Neuronal stem cell (in vitro differentiated cells): ENCODE results near the gene SPARCL1.
"Not testable (repeated sequence)": the region's sequence is repeated elsewhere in the genome, so short reads cannot be mapped to it uniquely, and the experiment has no call there.

ENCODE experiments used
- DNase-seq: peaks from one replicate; pipeline ENCODE4 v3.0.0-alpha.2; 2013; ENCODE audit warnings: low spot score
- H2AFZ ChIP-seq: one replicate; pipeline ENCODE4 v1.6.1; 2013; ENCODE audit warnings: mild to moderate bottlenecking, low read length, inconsistent platforms
- H2AK5ac ChIP-seq: 2 replicates; pipeline ENCODE4 v1.6.1; 2013; ENCODE audit warnings: low read depth, mild to moderate bottlenecking, inconsistent platforms, low read length, moderate library complexity, mixed read lengths
- H2BK120ac ChIP-seq: 2 replicates; pipeline ENCODE4 v1.6.1; 2013; ENCODE audit warnings: low read depth, mild to moderate bottlenecking, inconsistent platforms, low read length, moderate library complexity, mixed read lengths
- H2BK12ac ChIP-seq: one replicate; pipeline ENCODE4 v1.6.1; 2013; ENCODE audit warnings: low read length, inconsistent platforms
- H2BK15ac ChIP-seq: 2 replicates; pipeline ENCODE4 v1.6.1; 2013; ENCODE audit warnings: mild to moderate bottlenecking, low read length, inconsistent platforms, mixed read lengths
- H2BK5ac ChIP-seq: one replicate; pipeline ENCODE4 v1.6.1; 2013; ENCODE audit warnings: inconsistent platforms, mild to moderate bottlenecking, low read length, moderate library complexity
- H3K14ac ChIP-seq: one replicate; pipeline ENCODE4 v1.6.1; 2013; ENCODE audit warnings: low read length, inconsistent platforms
- H3K18ac ChIP-seq: 2 replicates; pipeline ENCODE4 v1.6.1; 2013; ENCODE audit warnings: low read length, inconsistent platforms
- H3K23ac ChIP-seq: 2 replicates; pipeline ENCODE4 v1.6.1; 2013; ENCODE audit warnings: low read depth, mild to moderate bottlenecking, mixed read lengths, low read length, inconsistent platforms; ENCODE audit not compliant: poor library complexity
- H3K27ac ChIP-seq: replicated peaks from 3 replicates; pipeline ENCODE4 v1.5.1; 2013; ENCODE audit warnings: low read length, inconsistent platforms
- H3K27me3 ChIP-seq, 3 experiments: 2 replicates each; pipeline ENCODE4 v1.6.1; 2013; ENCODE audit warnings: low read length in 3 of 3, mild to moderate bottlenecking in 2 of 3, inconsistent platforms in 1 of 3, low read depth in 1 of 3, mixed read lengths in 1 of 3, moderate library complexity in 1 of 3; ENCODE audit not compliant: control insufficient read depth in 3 of 3, insufficient read depth in 3 of 3
- H3K36me3 ChIP-seq, 2 donors: replicated peaks in 1 of 2; 2 replicates each; pipeline ENCODE4 v1.6.1; 2013; ENCODE audit warnings: low read length in 2 of 2; ENCODE audit not compliant: control insufficient read depth in 2 of 2, insufficient read depth in 2 of 2
- H3K4ac ChIP-seq: 2 replicates; pipeline ENCODE4 v1.6.1; 2013; ENCODE audit warnings: inconsistent platforms, mild to moderate bottlenecking, low read length, moderate library complexity
- H3K4me1 ChIP-seq, 2 donors: 1 replicate in 1 of 2; 2 replicates in 1 of 2; pipeline ENCODE4 v1.6.1; 2013; ENCODE audit warnings: low read length in 2 of 2, low read depth in 1 of 2; ENCODE audit not compliant: control insufficient read depth in 2 of 2, insufficient read depth in 1 of 2
- H3K4me2 ChIP-seq: one replicate; pipeline ENCODE4 v1.6.1; 2013; ENCODE audit warnings: mild to moderate bottlenecking, low read length, inconsistent platforms; ENCODE audit not compliant: insufficient read depth, poor library complexity, severe bottlenecking
- H3K4me3 ChIP-seq, 2 donors: 2 replicates each; pipeline ENCODE4 v1.5.1; 2013; ENCODE audit warnings: low read length in 2 of 2, mild to moderate bottlenecking in 2 of 2, inconsistent platforms in 1 of 2, moderate library complexity in 1 of 2
- H3K79me1 ChIP-seq: one replicate; pipeline ENCODE4 v1.6.1; 2013; ENCODE audit warnings: low read depth, mild to moderate bottlenecking, inconsistent platforms, low read length, moderate library complexity
- H3K9ac ChIP-seq: one replicate; pipeline ENCODE4 v1.6.1; 2013; ENCODE audit warnings: mild to moderate bottlenecking, low read depth, low read length, inconsistent platforms; ENCODE audit not compliant: poor library complexity
- H3K9me3 ChIP-seq, 2 donors: replicated peaks in 1 of 2; 2 replicates each; pipeline versions ENCODE3 to v1.6.1; 2013; ENCODE audit warnings: low read length in 2 of 2, mild to moderate bottlenecking in 2 of 2, inconsistent platforms in 1 of 2, low read depth in 1 of 2, mixed read lengths in 1 of 2, moderate library complexity in 1 of 2; ENCODE audit not compliant: control insufficient read depth in 2 of 2, insufficient read depth in 1 of 2
- H4K8ac ChIP-seq: one replicate; pipeline ENCODE4 v1.6.1; 2013; ENCODE audit warnings: low read depth, mild to moderate bottlenecking, inconsistent platforms, low read length, moderate library complexity
- H4K91ac ChIP-seq: one replicate; pipeline ENCODE4 v1.6.1; 2013; ENCODE audit warnings: low read length, low read depth, mild to moderate bottlenecking, inconsistent platforms; ENCODE audit not compliant: poor library complexity
- WGBS, 2 donors: extraction: QIAGEN DNeasy Blood & Tissue Kit; methylation state at CpG; one replicate each; pipeline ENCODE4 v1.1.7; 2013; ENCODE audit warnings: missing lambda C conversion rate in 2 of 2, mixed read lengths in 1 of 2; ENCODE audit not compliant: insufficient read length in 2 of 2, insufficient replicate concordance in 1 of 2; ENCODE audit errors: extremely low coverage in 2 of 2; 5-methylcytosine and 5-hydroxymethylcytosine counted together

SPARCL1 gene

GRCh38 chr4:87574376-87574775, 45.2 kb upstream of the SPARCL1 start:
- H3K4me2 ChIP-seq, H4K91ac ChIP-seq, H3K27me3 ChIP-seq, H3K36me3 ChIP-seq, H2BK15ac ChIP-seq, H3K79me1 ChIP-seq, H4K8ac ChIP-seq, H2BK120ac ChIP-seq, H3K9ac ChIP-seq, H3K18ac ChIP-seq, H3K27ac ChIP-seq, H2BK5ac ChIP-seq, DNase-seq, H3K4me3 ChIP-seq, H3K14ac ChIP-seq, H2AFZ ChIP-seq, H2BK12ac ChIP-seq, H3K9me3 ChIP-seq, H3K23ac ChIP-seq, H3K4me1 ChIP-seq, H2AK5ac ChIP-seq, H3K4ac ChIP-seq: not testable (repeated sequence)

DNA sequence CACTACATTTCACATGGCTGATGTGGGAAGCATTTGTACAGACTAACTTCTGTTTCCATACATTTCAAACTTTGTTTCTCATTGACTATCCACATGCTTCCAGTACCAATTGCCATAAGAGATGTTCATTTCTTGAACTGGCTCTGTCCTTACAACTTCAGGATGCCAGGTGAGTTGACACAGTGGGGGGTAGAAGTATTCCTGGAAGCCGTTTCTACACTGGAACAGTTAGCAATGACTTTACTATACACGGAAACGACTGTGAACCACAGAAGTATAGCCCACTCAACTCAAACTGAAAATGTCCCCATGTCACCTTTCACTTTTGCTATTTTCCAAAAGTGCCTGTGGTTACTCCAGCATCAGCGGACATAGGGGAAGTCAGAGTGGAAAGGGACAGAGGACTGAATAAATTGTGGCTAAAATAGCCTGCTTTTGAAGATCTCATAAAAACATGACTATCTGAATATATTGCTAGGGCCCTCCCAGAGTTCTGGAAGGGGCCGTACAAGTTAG, 41.2 kb upstream of the SPARCL1 start:
- no peak overlapping the region for H3K18ac ChIP-seq
- no peak overlapping the region for H3K4me2 ChIP-seq
- WGBS, 2 donors, result no CpG with 5 or more reads among the region's 5 CpGs
- no peak overlapping the region for H2BK5ac ChIP-seq
- H2BK120ac ChIP-seq, result no peak overlapping the region
- no peaks in the 10 kb centered on the region for H3K27me3 ChIP-seq
- H3K4ac ChIP-seq, result no peak overlapping the region
- no peak overlapping the region for H3K23ac ChIP-seq
- H2AK5ac ChIP-seq, result no peak overlapping the region
- H4K8ac ChIP-seq, result no peak overlapping the region
- H3K14ac ChIP-seq, result no peak overlapping the region
- H4K91ac ChIP-seq, result no peak overlapping the region
- H2BK15ac ChIP-seq, result no peak overlapping the region
- DNase-seq, result no peak
- no peak overlapping the region for H3K4me3 ChIP-seq
- no peak overlapping the region for H2AFZ ChIP-seq
- H3K9ac ChIP-seq, result no peak overlapping the region
- H3K9me3 ChIP-seq, result no peaks in the 10 kb centered on the region
- H2BK12ac ChIP-seq, result no peak overlapping the region
- no peaks in the 10 kb centered on the region for H3K36me3 ChIP-seq
- H3K4me1 ChIP-seq, result no peaks in the 10 kb centered on the region
- H3K27ac ChIP-seq, result no peak overlapping the region
- H3K79me1 ChIP-seq, result no peaks in the 10 kb centered on the region

DNA sequence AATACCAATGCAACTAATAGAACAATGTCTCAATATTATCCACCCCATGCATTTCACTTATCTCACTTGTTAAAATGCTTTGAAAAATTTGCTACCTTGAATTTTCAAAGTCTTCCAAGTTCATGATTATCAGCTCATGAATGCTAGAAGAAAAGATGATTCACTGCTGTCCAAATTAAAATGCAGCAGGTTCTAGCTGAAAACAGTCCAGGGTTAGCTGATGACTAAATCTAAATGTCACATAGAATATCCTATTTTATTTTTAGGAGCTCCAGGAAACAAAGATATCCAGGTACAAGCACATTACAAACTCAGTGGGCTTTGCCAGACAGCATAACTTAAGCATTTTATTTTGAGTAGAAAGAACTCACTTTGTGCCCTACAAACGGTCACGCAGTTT, 38.0 kb upstream of the SPARCL1 start:
- Histone ChIP-seq H3K4me2 (no peak overlapping the region), H3K79me1 (no peaks in the 10 kb centered on the region), H3K14ac (no peak overlapping the region), H2AFZ (no peak overlapping the region), H3K27ac (no peak overlapping the region), H4K8ac (no peak overlapping the region), H3K4me3 (no peak overlapping the region), H3K4ac (no peak overlapping the region), H3K9me3 (no peaks in the 10 kb centered on the region), H2BK5ac (no peak overlapping the region), H3K27me3 (no peaks in the 10 kb centered on the region), H3K18ac (no peak overlapping the region), H3K4me1 (no peaks in the 10 kb centered on the region), H2BK120ac (no peak overlapping the region), H3K9ac (no peak overlapping the region), H3K36me3 (no peaks in the 10 kb centered on the region), H2BK15ac (no peak overlapping the region), H3K23ac (no peak overlapping the region), H2AK5ac (no peak overlapping the region), H4K91ac (no peak overlapping the region), H2BK12ac (no peak overlapping the region)
- DNase-seq, result no peak
- WGBS, 2 donors, result no CpG with 5 or more reads among the region's 2 CpGs

DNA sequence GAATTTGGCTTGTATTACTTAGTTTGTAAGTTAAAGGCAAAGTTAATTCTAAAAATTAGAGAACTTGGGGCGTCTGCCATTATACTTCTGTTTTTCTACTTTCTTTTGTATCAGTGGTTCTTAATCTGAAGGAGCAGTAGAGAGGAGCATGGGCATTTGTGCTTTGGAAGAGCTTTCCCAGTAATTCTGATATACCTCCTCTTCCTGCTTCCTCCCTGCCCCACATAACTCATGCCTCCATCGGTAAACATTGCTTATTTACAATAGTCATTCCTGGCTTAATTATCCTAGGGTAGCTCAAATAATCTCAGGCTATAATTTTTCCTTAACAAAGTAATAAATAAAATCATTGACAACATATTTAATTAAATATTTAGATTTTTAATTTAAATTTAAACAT, 37.1 kb upstream of the SPARCL1 start:
- no peak overlapping the region for H3K4me2 ChIP-seq
- no peak overlapping the region for H3K14ac ChIP-seq
- H2BK12ac ChIP-seq, result no peak overlapping the region
- no peak overlapping the region for H2AK5ac ChIP-seq
- no peak overlapping the region for H2BK5ac ChIP-seq
- no peaks in the 10 kb centered on the region for H3K36me3 ChIP-seq
- no peak overlapping the region for H3K27ac ChIP-seq
- no peaks in the 10 kb centered on the region for H3K27me3 ChIP-seq
- H4K91ac ChIP-seq, result no peak overlapping the region
- no peak overlapping the region for H3K4me3 ChIP-seq
- no peak for DNase-seq
- no peak overlapping the region for H2AFZ ChIP-seq
- H3K4ac ChIP-seq, result no peak overlapping the region
- no peak overlapping the region for H2BK15ac ChIP-seq
- H3K9ac ChIP-seq, result no peak overlapping the region
- H2BK120ac ChIP-seq, result no peak overlapping the region
- WGBS, 2 donors, result no CpG with 5 or more reads among the region's 2 CpGs
- no peaks in the 10 kb centered on the region for H3K79me1 ChIP-seq
- no peak overlapping the region for H3K23ac ChIP-seq
- no peaks in the 10 kb centered on the region for H3K9me3 ChIP-seq
- H4K8ac ChIP-seq, result no peak overlapping the region
- no peak overlapping the region for H3K18ac ChIP-seq
- no peaks in the 10 kb centered on the region for H3K4me1 ChIP-seq
